Mononuclear cell (primary cell): ENCODE data around the gene TRIM36. TPM values are rescaled to one million over a fixed set of nuclear protein-coding genes. Genes with fewer than 3 reads are reported as not detected.

Experiments used
- H3K27me3 ChIP-seq: 2 replicates; pipeline ENCODE4 v1.6.0; 2011; ENCODE audit warnings: low read length, control low read depth; ENCODE audit not compliant: insufficient read depth
- H3K4me1 ChIP-seq: 2 replicates; pipeline ENCODE4 v1.5.1; 2011; ENCODE audit warnings: mild to moderate bottlenecking, low read length, control low read depth; ENCODE audit not compliant: insufficient read depth
- H3K4me3 ChIP-seq: 2 replicates; pipeline ENCODE4 v1.5.1; 2011; ENCODE audit warnings: mild to moderate bottlenecking, low read length, moderate library complexity
- H3K9me3 ChIP-seq: 2 replicates; pipeline ENCODE4 v1.5.1; 2011; ENCODE audit warnings: low read depth, mild to moderate bottlenecking, control low read depth, low read length
- total RNA-seq: library from RNA; depleted of rRNA; stranded (reverse); fragments of >200 nt; gene quantifications from one replicate; pipeline ENCODE4 v1.2.3, GENCODE V29; 2012

Gene TRIM36, protein sequence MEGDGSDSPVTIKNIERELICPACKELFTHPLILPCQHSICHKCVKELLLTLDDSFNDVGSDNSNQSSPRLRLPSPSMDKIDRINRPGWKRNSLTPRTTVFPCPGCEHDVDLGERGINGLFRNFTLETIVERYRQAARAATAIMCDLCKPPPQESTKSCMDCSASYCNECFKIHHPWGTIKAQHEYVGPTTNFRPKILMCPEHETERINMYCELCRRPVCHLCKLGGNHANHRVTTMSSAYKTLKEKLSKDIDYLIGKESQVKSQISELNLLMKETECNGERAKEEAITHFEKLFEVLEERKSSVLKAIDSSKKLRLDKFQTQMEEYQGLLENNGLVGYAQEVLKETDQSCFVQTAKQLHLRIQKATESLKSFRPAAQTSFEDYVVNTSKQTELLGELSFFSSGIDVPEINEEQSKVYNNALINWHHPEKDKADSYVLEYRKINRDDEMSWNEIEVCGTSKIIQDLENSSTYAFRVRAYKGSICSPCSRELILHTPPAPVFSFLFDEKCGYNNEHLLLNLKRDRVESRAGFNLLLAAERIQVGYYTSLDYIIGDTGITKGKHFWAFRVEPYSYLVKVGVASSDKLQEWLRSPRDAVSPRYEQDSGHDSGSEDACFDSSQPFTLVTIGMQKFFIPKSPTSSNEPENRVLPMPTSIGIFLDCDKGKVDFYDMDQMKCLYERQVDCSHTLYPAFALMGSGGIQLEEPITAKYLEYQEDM
- total RNA-seq = 0.42 TPM

DNA sequence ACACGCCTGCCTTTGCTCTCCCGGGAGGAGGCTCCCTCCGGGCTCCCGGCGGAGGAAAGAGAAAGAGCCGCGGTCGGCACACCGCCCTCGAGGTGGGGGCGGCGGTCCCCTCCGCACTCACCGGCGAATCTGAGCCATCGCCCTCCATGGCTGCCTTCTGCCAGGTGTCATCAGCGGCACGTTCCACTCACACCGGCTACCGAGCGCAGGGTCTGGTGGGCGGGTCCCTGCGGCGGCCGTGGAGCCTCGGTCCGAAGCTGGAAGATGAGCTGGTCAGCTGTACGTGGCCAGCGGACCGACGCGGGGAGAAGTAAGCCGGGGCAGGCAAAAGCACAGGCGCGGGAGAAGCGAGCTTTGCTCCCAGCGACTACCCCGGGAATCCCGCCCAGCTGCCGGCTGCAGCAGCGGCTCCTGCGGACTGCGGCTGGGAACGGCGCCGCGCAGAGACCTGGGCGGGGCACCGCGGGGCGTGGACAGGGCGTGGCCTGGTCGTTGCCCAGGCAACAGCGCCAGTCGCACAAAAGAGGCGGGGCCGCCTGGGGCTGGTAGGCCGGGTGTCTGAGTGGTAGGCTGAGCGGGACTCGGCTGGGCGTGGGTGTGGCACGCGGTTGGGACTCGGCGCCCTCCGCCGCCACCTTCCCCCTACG, at the start of gene TRIM36:
Gene TRIM36, minus strand, starts transcription at position 422 of the 647 bp plus-strand sequence. Its CDS starts 274 bp downstream, at position 148.
- H3K9me3 ChIP-seq = no peaks in the 10 kb centered on the region
- H3K4me3 ChIP-seq = peak within 1 kb of the TSS; percentile 58
- H3K27me3 ChIP-seq = peaks cover 61% of the 10 kb centered on the region
- peaks cover 23% of the 10 kb centered on the region for H3K4me1 ChIP-seq

DNA sequence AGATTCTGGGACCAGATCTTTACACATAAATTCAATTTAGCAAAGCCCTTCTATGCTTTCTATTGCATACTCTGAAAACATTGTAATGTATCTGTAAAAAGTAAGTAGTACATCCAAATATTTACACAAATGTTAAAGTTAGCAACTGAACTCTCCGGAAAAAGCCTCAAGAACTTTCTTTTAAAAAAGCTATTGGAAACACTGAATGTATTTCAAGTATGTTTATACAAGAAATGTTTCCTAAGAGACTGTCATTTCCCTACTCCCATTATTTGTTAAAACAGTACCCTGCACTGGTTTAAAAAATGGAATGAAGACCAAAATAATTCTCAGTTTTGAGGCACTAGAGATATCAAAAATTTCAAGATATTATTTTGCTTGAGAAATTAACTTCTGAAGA, 44.8 kb upstream of the TRIM36 start:
- Histone ChIP-seq H3K4me3 (no peak overlapping the region), H3K27me3 (no peaks in the 10 kb centered on the region), H3K9me3 (no peaks in the 10 kb centered on the region), H3K4me1 (no peaks in the 10 kb centered on the region)

DNA sequence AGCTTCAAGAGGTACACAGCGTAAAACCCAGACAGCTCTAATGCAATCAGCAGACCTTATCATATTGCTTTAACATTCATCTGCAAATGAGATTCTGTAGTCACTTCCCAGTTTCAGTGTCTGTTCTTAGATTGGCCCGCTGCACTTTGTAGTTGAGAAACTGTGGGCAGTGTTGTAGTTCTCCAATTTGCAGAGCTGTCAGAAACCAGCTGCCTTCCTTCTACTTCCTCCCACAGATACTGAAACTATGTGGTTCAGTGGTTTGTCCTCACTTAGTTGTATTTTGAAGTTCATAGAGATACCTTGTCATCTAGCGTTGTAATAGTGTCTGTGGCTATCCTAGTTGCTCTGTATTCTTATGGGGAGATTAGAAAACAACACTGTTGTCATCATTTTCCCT, 39.6 kb upstream of the TRIM36 start:
- Histone ChIP-seq H3K4me1 (peaks cover 6% of the 10 kb centered on the region), H3K4me3 (no peak overlapping the region), H3K9me3 (no peaks in the 10 kb centered on the region), H3K27me3 (no peaks in the 10 kb centered on the region)

DNA sequence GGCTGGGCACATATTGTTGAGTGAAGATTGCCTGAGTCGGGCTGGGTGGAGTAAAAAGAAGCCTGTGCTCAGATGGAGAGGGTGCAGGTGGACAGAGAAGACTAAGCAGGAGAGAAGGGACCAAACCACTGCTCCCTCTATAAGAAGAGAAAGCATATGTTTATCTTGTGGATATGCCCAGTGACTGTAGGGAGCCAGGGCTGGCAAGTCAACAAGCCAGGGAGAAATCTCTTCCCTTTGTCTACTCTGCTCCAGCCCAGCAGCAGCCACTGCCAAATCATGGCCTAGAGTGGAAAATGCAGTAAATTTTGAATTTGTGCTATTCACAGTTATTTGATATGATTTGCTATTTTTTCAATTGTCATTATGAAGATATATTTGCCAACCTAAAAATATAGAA, 33.2 kb upstream of the TRIM36 start:
- Histone ChIP-seq H3K27me3 (no peaks in the 10 kb centered on the region), H3K9me3 (no peaks in the 10 kb centered on the region), H3K4me3 (no peak overlapping the region), H3K4me1 (no peaks in the 10 kb centered on the region)

DNA sequence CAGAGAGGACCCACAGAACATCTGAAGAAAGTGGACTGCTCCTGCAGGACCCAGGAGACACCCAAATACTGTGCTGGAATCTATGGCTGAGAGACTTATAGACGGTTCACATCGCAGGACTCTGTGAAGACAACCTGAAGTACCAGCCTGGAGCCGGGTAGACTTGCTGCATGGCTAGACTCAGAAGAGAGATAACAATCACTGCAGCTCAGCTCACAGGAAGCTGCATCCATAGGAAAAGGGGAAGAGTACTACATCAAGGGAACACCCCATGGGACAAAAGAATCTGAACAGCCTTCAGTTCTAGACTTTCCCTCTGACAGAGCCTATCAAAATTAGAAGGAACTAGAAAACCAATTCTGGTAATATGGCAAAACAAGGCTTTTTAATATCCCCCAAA, 26.5 kb upstream of the TRIM36 start:
- no peak overlapping the region for H3K4me3 ChIP-seq
- no peaks in the 10 kb centered on the region for H3K4me1 ChIP-seq
- H3K9me3 ChIP-seq = no peaks in the 10 kb centered on the region
- no peaks in the 10 kb centered on the region for H3K27me3 ChIP-seq

DNA sequence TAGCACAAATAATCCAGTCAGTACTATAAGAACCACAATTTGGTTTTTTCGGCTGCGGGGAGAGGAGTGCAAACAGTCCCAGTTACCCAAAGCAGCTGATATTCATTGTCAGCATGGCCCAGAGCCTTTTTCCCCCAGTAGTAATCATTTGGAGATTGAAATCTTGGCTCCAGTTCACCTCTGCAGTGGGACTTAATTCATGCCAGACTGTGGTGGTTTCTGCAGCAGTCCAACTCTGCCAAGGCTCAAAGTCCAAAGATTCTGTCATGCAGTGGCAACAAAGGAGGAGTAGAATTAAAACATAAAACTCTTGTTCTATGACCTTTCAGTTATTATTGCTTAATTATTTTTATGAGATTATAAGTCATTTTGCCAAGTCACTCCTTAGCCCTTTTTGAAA, 25.0 kb upstream of the TRIM36 start:
- Histone ChIP-seq H3K9me3 (no peaks in the 10 kb centered on the region), H3K4me3 (no peak overlapping the region)

DNA sequence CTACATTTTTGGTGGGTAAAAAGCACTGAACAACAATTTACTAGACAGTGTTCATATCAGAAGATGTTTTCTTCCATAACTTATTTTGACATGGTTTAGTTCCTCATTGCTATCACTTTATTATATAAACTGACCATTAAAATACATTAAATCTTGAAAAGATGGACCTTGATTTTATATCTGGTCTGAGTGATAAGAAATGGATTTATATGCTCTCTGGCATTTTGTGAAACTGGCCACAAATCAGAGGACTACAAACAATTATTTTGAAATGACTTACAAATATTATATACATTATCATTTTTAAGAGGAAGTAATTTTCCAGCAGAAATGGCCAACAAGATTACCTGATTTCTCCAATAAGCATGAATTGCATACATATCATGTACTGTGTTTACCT, 23.6 kb upstream of the TRIM36 start:
- H3K27me3 ChIP-seq = no peaks in the 10 kb centered on the region
- no peaks in the 10 kb centered on the region for H3K9me3 ChIP-seq
- no peak overlapping the region for H3K4me3 ChIP-seq
- no peaks in the 10 kb centered on the region for H3K4me1 ChIP-seq

More for the DNA sequence above, 25.0 kb upstream of the TRIM36 start:
- Histone ChIP-seq H3K27me3 (no peaks in the 10 kb centered on the region), H3K4me1 (no peaks in the 10 kb centered on the region)

DNA sequence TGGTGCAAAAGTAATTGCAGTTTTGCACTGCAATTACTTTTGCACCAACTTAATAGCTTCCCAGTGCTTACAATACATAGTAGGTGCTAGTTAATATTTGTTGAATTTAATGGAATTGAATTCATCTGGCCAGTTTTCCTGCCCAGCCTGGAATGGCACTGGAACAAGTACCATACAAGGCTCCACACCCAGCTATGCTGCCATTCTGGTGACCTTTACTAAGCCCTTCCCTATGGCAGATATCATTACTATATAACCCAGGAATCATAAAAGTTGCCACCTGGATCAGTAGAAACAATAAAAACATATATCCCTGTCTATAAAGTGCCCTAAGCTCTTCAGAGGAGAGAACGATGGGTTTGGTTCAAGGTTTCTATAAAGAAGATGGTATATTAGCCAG, 22.4 kb upstream of the TRIM36 start:
- Histone ChIP-seq H3K27me3 (peaks cover 3% of the 10 kb centered on the region), H3K4me3 (no peak overlapping the region), H3K9me3 (no peaks in the 10 kb centered on the region), H3K4me1 (no peaks in the 10 kb centered on the region)

DNA sequence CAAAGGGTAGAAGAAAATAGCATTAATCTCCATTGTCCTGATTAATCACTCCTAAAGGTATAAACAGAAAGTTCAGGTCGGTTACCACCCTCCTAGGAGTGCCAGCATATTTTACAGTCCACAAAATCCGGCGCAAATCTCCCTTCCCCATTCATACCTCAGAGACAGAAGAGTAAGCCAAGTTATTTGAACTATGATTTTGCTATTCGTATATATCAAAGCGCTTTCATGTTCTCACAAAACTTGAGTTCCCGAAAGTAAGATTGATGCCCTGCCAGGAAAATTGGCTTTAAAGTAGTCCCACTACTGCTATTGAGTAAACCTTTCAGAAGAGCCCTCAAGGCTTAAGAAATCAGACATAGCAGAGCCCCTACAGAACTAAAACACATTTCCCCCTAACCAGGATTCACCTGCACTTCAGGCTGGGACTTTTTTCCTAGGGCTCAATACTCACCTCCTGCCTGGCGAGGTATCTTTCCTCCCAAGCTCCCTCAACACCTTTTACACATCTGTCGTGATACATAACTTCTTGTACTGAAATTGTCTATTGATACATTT, 21.8 kb upstream of the TRIM36 start:
- no peaks in the 10 kb centered on the region for H3K4me1 ChIP-seq
- H3K9me3 ChIP-seq = no peaks in the 10 kb centered on the region
- H3K4me3 ChIP-seq = no peak overlapping the region
- H3K27me3 ChIP-seq = peaks cover 6% of the 10 kb centered on the region

DNA sequence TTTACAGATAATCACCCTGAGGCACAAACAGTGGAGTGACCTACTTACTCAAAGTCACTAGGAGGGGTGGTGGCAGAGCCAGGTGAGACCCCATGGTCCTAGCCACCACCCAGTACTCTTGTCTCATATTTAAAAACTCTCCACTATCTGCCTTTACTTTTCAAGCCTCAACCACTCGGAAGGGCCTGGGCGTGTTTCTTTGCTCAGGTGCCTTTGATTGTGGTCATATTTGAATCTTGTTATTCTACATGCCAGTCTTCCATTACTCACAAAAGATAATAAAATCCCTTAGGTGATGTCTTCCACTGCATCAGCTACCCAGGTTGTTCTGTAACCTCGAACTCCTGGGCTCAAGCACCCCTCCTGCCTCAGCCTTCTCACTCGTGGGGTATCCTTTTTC, 20.7 kb upstream of the TRIM36 start:
- Histone ChIP-seq H3K27me3 (peaks cover 16% of the 10 kb centered on the region), H3K4me3 (no peak overlapping the region), H3K9me3 (no peaks in the 10 kb centered on the region), H3K4me1 (no peaks in the 10 kb centered on the region)

DNA sequence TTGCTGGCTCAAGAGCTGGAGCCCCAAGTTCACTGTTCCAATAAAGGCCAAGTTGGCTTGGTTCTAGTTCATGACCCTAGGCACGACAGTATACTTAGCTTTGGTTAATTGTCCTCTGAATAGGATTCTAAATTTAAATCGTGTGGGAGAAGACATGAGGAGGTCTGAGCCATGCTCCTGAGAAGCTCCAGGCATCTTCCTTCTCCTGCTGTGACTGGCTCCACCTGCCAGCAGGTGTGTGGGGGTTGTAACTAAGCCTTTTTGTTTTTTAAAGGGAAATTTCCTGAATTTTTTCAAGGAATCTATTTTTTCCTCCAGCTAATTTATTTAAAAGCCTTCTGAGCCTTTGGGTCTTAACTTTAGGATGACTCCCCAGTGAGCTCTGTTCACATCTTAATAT, 20.2 kb upstream of the TRIM36 start:
- peaks cover 21% of the 10 kb centered on the region for H3K27me3 ChIP-seq
- H3K4me1 ChIP-seq = no peaks in the 10 kb centered on the region
- no peaks in the 10 kb centered on the region for H3K9me3 ChIP-seq
- no peak overlapping the region for H3K4me3 ChIP-seq

DNA sequence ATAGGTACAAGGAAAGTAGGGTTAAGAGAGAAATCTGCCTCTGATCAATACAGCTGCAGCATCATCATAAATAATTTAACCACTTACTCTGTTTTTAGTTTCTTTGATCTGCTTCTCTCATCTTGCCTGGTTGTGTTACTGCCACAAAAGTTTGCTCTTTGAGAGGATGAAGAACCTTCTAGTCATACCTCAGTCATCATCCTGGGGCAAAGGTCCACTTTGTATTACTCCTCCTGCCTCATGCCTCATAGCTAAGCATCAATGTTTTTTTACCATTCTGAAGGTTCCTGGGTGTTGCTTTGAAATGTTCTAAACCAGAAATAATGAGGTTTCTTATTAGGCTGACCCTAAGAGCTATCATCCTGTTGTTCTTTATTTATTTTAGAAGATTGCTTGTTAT, 17.1 kb upstream of the TRIM36 start:
- Histone ChIP-seq H3K27me3 (peaks cover 52% of the 10 kb centered on the region), H3K4me3 (no peak overlapping the region), H3K4me1 (no peaks in the 10 kb centered on the region), H3K9me3 (no peaks in the 10 kb centered on the region)

DNA sequence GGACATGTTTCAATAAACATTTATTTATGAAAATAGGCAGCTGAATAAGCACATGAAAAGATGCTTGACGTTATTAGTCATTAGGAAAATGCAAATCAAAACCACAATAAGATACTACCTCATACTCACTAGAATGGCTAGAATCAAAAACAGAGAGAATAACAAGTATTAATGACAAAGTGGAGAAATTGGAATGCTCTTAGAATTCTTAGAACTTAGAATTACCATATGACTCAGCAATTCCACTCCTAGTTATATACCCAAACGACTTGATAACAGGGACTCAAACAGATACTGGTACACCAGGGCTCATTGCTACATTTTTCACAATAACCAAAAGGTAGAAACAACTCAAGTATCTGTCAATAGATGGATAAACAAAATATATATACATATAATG, 15.1 kb upstream of the TRIM36 start:
- H3K9me3 ChIP-seq = no peaks in the 10 kb centered on the region
- peaks cover 72% of the 10 kb centered on the region for H3K27me3 ChIP-seq
- H3K4me1 ChIP-seq = peaks cover 11% of the 10 kb centered on the region
- no peak overlapping the region for H3K4me3 ChIP-seq

DNA sequence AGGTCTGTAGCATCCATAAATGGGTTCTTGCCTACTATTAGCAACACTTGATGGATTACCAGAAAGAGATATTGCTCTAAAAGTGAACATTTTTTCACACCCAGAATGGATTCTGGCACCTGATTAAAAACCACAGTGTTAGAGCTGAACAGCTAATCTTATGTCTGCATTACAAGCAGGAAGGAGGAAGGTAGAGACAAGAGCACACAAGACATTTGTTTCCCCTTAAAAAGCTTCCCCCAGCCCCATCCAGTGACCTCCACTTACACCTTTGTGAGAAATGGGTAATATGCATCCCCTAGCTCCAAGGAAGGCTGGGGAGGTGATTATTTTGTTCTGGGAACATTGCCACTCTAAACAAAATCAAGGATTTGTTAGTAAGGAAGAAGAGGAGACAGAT, 12.0 kb upstream of the TRIM36 start:
- Histone ChIP-seq H3K27me3 (peaks cover 96% of the 10 kb centered on the region), H3K4me3 (no peak overlapping the region), H3K9me3 (no peaks in the 10 kb centered on the region), H3K4me1 (peaks cover 20% of the 10 kb centered on the region)

DNA sequence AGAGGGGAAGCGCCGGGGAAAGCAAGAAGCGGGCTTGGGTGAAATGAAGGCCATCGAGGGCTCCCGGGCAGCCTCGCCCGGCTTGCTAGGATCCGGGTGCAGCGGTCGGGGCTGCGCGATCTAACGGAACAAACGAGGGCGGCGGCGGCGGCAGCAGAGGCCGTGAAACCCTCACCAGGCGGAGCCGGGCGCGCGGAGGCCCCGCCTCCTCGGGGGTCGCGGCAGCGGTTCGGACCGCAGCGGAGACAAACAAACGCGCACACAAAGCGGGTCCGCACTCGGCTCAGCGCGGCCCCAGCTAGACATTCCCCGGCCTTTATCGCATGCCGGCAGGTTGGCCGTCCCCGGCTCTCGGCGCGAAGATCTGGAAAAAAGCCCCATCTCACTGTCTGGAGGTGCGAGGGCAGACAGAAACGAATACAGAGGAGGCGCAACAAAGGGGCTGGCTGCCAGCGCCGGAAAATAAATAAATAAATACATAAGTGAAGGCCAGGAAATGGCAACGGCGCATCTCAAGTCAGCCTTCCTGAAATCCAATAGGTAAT, 10.5 kb upstream of the TRIM36 start:
- H3K27me3 ChIP-seq = peaks cover 98% of the 10 kb centered on the region
- no peaks in the 10 kb centered on the region for H3K9me3 ChIP-seq
- H3K4me3 ChIP-seq = peak overlapping the region; percentile 24

More for the DNA sequence above, 10.5 kb upstream of the TRIM36 start:
- peaks cover 20% of the 10 kb centered on the region for H3K4me1 ChIP-seq
